GM19397 (cell line): ENCODE measurements around the gene GLYATL1.

Source experiments
- ATAC-seq: cut with Tn5 transposase; IDR thresholded peaks from one replicate; pipeline ENCODE4 v1.9.1; 2021; ENCODE audit warnings: mild to moderate bottlenecking, moderate library complexity; ENCODE audit not compliant: unreplicated experiment

The GLYATL1 gene

DNA sequence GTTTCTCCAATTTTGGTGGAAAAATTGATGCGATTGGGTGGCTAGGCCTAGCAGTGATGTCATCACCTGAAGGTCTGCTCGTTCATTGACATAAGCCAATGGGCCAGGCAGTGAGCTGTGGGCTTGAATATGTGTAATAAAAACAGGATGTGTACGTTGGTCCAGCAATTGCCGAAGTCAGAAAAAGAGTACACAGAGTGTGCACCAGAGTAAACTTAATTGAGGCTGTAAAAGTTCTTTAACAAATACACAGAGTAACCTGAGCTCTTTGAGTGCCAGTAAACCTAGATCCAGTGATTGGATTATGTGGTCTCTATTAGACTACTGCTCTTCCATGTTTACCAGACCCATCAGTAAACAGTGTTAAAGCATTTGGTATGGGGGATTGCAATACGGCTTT is 13.0 kb upstream of the GLYATL1 start:
- no peak for ATAC-seq

DNA sequence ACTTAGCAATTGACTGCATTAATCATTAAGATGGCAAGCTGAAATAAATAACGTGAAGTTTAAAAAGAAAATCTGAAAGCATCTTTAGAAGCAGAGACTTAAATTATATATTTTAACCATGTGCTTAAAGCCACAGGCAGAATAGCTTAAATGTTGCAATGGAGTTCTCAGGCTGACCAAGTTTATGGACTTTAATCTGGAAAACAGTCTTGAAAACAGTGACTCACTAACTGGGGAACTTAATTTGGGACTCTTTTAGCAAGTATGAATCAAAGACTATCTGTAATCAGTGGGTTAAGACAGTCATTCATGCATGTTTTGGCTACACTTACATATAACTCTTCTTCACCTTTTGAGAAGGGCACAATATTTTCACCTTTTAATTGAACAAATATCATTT is 12.6 kb upstream of the GLYATL1 start:
- no peak for ATAC-seq

DNA sequence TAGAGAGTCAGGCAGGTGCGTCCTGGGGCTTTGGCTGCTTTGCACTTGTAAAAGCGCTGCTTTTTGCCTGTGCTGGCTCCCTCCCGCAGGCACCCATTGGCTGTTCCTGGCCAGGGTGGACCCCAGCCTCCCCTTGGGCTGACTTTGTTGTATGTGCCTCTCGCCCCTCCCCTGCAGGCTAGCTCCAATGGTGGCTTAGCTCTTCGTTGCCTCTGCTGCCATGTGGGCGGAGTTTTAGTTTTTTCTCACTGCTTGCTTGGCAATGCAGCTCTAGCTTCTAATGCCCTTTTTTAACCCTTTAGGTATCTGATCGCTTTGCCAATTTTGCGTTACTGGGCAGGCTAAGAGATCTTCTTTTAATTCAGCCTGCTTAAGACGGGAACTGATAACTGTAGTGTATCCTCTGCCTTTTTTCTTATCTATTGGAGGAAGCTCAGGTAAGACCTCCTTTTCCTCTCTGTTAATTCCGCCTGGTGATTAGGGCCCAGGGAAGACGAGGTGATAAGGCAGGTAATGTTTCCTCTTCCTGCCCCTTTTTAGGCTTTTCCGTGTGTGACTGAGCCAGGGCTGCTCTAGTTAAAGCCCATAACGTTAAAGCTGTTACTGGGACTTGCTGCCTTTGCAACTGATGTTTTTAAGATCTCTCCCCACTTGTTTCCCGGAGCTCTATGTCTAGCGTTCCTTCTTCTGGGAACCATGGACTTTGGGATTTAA is 11.7 kb upstream of the GLYATL1 start:
- ATAC-seq = no peak

DNA sequence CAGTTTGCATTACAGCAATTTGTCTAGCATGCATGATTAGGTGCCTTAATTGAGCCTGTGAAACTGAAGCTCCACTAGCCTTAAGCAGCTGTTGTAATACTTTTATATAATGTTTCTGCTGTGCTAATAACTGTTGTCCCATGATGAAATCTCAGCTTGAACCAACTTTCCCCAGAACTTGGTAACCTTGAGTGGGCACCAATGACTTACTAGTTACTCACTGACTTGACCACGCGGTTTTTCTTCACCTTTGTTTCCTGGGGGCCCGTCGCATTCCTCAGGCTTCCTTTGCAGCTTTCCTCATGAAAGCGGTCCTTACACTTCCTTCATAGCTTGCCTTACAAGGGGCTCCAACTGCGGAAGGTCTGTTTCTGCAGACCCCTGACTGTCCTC is 11.2 kb upstream of the GLYATL1 start:
- ATAC-seq = no peak

DNA sequence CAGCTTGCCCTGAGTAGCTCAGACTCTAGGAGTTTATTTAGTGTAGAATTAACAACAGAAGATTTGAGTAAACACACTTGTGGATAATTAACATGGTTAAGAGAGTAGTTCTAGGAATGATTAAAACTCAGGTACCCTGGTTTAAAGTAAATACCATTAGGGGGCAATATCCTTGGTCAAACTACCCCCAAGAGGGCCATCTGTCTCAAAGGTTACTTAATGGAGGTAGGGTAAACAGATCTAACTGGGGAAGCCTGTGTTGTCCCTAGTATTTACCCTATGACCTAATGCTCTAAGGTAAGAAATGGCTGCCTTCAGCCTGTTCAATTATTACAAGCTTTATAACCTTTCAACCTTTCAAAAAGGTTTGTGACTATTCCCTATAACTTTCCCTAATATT is 10.6 kb upstream of the GLYATL1 start:
- ATAC-seq = no peak

DNA sequence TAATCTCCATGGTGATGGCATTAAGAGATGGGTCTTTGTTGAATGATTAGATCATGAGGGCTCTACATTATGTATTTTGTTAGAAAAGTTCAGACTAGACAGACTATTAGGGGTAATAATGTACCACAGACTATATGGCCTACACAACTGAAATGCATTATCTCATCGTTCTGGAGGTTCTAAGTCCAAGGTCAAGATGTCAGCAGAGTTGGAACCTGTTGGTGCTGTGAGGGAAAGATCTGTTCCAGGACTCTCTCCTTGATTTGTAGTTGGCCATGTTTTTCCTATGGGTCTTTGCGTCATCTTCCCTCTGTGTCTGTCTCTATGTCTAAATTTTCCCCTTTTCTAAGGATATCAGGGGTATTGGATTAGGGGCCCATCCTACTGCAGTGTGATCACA is 8.4 kb upstream of the GLYATL1 start:
- ATAC-seq = no peak

DNA sequence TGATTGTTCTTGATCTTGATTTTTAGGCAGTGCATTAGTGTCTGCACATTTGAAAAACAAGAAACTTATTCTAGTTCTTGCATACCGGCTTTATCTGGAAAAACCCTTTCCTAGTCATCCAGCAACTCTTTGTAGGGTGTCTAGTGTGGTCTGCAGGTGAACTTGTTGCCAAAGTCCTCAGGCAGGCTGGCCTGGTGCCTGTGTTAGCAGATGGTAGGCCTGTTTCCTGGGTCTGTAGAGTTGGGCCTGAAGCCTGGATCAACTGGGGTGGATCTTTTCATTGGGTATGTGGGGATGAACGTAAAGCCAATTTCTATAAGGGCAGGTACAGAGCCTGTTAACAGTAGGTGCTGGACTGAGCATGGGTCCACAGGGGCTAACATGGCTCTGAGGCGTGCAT is 5.6 kb upstream of the GLYATL1 start:
- no peak for ATAC-seq

DNA sequence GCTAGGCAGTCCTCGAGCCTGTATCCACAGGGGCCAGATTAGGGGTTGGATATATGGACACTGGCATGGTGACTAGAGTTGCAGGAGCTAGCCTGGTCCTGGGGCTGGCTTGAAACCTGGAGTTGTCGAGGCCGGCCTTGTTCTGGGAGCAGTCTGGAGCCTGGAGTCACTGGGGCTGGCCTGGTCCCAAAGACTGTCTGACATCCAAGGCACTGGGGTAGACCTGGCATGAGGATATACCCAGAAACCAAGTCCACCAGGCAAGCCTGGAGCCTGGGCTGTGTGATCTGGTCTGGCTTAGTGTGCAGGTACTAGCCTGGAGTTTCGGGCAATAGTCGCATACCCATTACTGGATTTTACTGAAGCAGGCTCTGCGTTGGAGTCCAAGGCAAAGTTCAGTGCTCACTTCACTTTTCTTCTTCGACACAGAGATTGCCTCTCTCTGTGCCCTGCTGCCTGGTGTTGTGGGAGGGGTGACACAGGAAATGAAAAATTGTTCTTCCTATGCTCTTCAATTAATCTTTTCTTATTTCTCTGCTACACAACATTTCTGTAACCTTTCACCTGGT is 4.3 kb upstream of the GLYATL1 start:
- no peak for ATAC-seq

DNA sequence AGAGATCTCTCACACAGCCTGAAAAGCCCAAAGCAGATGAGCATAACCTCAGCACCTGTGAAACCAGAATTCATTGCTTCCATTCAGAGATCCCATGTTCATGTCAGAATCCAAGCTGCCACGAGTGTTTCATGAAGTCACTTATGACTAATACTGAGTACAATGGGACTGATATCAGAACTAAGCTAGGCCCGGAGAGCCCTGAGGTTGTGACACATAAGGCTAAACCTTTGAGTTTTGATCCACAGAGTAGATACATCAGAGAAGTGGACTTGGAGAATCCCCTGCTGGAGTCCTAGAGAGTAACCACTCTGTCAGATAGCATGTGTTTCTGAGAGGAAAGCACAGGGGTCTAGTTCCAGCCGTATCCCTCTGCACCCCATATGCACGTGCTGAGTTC is 890 bp upstream of the GLYATL1 start:
- ATAC-seq = no peak

DNA sequence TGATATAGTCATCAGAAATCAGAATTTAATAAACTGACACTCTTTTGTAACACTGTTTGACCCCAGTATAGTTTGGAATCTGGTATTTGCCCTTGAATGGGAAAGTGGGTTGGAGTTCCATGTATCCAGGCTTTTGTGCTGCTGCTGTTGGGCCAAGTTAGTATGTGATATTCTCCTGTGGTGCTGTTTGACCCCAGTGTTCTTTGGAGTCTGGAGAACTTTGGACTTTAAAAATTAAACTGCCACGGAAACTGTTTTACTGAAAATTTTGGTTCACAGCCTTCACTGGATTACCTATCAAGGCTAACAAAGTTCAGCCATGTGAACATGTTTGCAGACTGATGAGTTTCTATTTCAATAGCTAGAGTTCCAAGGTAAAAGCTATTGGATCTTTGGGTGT is 740 bp downstream of the GLYATL1 start:
- no peak for ATAC-seq

DNA sequence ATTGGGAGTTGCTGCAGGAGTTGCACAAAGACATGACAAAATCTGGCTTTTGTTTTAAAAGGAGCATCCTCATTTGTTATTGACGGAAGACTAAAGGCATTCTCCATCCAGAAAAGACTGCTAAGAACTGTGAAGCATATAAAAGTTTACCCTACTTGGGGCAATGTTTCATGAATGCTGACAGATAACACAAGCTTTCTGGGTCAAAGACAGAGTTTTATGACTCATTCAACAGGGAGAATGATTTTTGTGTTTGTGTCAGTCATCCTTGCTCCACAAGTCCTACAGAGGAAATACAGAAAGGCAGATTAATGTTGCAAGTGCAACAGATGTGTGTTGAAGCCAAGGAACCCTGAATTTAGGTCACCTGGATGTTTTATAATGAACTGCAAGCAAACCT is 2.5 kb downstream of the GLYATL1 start:
- ATAC-seq = no peak

DNA sequence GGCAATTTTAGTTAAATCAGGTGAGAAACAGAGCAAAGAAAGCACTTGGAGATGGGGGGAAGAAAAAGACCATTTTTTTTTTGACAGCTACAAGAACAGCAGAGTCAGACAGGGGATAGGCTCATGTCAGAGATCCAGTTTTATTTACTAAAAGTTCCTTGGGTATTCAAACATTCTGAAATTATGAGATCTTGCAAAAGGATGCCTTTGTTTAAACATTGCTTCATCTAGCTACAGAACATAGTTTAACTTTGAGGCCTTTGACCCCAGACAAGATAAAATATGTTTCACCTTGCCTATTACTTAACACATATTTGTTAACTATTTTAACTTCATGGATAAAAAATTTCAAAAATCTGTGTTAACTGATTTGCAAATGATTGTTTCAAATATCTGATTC is 6.4 kb downstream of the GLYATL1 start:
- ATAC-seq = no peak

DNA sequence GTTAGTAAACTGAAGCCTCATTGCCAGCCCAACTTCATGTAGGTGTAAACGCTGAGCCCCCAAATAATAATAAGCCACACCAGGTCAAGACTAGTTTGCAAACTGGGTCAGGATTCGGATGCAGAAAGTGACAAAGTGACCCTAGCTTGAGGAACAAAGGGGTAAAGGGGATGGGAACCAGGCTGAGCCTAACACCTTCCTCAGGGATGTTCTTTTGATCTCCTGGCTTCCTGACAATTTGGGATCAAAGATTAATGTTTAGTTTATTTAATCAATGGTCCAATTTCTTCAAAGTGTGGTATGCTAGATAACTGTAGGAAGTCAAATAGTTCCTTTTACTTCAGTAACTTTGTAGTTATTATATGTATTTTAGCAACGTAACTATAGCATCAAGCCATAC is 9.9 kb downstream of the GLYATL1 start:
- no peak for ATAC-seq

DNA sequence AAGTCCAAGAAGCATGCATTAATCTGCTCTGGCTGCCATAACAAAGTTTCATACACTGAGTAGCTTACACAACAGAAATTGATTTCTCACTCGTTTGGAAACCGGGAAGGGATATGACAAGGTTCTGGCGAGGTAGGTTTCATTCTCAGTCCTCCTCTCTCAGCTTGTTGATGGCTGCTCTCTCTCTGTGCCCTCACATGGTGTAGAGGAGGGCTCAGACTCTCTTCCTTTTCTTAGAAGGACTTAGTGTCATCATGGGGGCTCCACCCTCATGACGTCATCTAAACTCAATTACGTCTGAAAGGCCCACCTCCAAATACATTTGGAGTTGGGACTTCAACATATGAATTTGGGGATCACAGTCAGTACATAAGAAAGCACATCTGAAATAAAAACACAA is 18.6 kb downstream of the GLYATL1 start:
- ATAC-seq = no peak

DNA sequence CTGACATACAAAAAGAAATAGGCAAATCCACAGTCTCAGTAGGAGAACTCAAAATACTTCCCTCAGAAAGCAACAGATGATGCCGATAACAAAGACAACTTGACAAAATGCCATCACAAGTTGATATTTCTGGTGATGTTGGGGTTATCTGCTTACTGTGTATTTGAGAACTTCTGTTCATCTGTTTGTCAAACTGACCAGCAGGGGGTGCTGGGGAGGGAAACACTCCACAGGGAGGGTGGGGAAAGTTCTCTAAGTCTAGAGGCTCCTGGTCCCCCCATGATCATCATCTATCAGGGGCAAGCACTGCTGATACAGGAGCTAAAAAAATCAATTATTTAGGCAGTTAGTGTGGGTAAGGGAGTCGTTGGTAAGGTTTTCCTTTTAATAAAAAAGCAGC is 19.2 kb downstream of the GLYATL1 start:
- ATAC-seq = no peak

DNA sequence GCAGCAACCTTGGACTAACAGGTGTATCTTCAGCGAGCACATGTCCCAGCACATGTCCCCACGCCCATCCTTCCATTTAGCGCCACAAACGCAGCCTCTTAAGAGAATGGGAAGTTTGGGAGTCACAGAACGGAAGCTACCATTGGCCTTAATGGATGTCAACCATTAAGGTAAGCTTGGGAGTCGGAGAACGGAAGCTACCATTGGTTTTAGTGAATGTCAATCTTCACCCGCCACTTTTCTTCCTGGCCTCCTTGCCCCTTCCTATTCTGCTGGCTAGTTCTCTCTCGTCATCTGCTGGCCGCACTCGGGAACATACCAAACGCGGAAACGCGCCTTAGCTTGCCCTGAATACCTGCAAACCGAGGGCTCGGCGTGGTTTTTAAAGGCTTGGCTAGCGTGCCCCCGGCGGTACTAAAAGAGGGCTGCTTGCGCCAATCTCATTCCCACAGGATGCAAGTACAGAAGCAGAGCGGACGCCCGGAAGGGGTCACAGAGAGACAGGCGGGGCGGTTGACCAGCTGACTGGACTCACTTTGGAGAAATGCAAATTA is 24.3 kb downstream of the GLYATL1 start:
- no peak for ATAC-seq

DNA sequence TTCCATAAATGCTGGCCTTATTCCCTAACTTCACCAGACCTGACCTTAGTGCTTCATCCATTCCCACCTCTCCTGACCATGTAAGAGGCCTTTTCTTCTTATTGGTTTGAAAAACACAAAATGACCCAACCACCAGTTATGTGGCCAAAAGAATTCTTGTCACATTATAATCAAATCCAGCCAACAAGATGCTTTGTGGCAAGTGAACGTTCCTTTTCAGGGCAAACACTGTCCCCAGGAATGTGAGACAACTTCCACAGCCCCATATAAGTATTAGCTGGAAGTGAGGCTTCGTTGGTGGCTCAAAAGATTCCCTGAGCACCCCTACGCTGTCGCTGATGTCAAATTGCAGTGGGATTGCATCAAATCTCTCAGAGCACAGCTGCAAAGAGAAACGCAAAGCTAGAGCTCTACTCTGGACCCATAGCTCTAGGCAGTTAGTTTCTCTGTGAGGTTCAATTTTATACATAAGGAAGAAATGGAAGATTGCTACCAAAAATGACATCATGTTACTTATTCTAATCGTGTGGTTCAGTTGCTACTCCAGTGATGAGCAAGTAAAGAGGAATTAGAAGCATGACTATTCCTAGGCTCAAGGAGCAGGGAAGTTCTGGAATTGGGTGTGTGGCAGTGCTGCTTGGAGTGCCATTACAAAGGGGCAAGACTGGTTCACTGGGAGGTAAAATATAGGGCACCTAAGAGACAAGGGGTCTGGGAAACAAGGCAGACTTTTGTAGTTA is 26.1 kb downstream of the GLYATL1 start:
- no peak for ATAC-seq

DNA sequence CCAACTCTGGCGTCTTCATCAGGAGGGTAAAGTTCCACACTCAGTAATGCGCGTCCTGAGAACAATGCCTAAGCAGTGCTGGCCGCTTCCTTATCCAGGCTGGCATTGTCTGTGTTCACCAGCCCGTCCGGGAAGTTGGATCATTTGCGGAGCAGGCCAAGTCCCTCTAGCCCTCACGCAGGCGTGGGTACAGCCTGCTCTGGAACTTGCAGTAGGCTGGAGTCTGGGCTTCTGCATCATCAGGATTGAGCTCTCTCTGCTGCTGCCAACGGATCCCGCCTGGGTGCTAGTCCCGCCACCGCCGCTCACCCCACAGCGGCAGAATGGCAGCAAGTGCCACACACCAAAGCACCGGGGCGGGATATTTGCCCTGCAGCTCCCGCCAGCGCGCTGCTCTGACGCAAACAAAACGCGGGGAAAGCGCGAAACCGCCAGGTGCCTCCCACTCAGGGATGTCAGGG is 29.0 kb downstream of the GLYATL1 start:
- ATAC-seq = no peak

DNA sequence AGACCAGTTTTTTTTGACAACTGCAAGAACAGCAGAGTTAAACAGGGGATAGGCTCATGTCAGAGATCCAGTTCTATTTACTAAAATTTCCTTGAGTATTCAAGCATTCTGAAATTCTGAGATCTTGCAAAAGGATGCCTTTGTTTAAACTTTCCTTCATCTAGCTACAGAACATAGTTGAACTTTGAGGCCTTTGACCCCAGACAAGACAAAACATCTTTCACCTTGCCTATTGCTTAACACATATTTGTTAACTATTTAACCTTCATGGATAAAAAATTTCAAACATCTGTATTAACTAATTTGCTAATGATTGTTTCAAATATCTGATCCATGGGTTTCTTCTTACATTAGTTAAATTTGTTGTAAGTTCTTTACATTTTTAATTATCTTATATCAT is 38.2 kb downstream of the GLYATL1 start:
- no peak for ATAC-seq

DNA sequence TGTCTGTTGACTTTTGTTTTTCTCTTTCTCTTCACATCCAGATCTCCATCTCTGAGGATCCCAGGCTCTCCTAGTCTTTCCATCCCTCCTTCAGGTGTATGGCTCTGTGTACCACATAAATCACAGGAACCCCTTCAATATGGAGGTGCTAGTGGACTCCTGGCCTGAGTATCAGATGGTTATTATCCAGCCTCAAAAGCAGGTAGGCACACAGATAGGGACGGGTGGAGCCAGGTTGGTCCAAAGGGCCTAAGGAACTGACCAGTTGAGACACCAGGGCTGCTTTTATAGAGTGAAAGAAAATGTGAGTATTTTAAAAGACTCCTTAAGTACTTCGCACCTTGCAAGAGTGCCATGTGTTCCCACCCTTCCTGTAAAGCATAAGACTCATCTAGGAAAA is 39.9 kb downstream of the GLYATL1 start:
- ATAC-seq = no peak

DNA sequence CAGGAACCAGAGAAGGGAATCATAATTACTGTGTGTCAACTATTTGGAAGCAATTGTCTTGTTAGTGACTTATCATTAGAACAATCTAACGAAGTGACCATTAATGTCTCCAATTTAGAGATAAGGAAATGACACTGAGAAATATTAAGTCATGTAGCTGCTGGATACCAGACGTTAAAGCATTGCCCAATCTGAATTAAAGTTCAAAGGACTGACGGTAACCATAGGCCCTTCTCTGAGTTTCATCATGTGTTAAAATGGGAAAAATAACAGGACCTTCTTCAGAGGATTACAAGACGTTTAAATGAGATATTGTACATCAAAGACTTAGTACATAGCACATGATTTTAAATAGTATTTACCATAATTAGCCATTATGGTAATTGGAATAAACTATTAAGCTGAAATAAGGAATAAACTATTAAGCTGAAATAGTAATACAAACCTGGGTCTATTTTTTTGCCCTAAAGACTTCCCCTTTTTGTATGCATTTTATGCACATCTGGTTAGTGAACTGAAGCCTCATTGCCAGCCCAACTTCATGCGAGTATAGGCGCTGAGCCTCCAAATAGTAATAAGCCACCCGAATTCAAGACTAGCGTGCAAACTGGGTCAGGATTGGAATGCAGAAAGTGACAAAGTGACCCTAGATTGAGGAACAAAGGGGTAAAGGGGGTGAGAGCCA is 41.0 kb downstream of the GLYATL1 start:
- ATAC-seq = no peak
